ENCODE results near the gene SRRM4. TPM values are rescaled to one million over a fixed set of nuclear protein-coding genes. Genes with fewer than 3 reads are reported as not detected.

The SRRM4 gene
- total and polyA plus RNA-seq, 10 of the 15 experiments (the other 5 are each of a cell fraction or from before 2014, with no cell fraction given): under 0.01 to 0.01 TPM; not detected in 8

- Histone ChIP-seq H3K4me2 (ENCODE audit: control insufficient read depth, insufficient read depth) (no peak overlapping the region), H3K9me3 (replicated peaks; ENCODE audit: control insufficient read depth, insufficient read depth, low read length) (no peaks in the 10 kb centered on the region), H3K27me3 (replicated peaks in 1 of 2; ENCODE audit: control insufficient read depth in 2 of 2, insufficient read depth in 2 of 2, low read length in 1 of 2) (no peaks in the 10 kb centered on the region), H3K9ac (ENCODE audit: control insufficient read depth, insufficient read depth, low read length) (no peak overlapping the region), H3K4me3 (no peak overlapping the region), H2AFZ (ENCODE audit: control insufficient read depth, low read depth, low read length) (no peak overlapping the region), H4K20me1 (ENCODE audit: control insufficient read depth, insufficient read depth) (no peaks in the 10 kb centered on the region), H3K79me2 (ENCODE audit: control insufficient read depth, insufficient read depth, low read length) (no peaks in the 10 kb centered on the region), H3K36me3 (ENCODE audit: control insufficient read depth in 2 of 2, insufficient read depth in 2 of 2, low read length in 1 of 2) (no peaks in the 10 kb centered on the region), H3K27ac (ENCODE audit: control insufficient read depth, insufficient read depth) (no peak overlapping the region), H3K4me1 (ENCODE audit: control insufficient read depth, insufficient read depth, low read length) (no peaks in the 10 kb centered on the region)
- no peak for FAIRE-seq
- intact Hi-C loops (cut with micrococcal nuclease; ENCODE audit: unreplicated experiment) (no loop called here), in situ Hi-C loops (cut with MboI) (no loop called here)
- DNase-seq (ENCODE audit: low read depth, low spot score): no peak
- RAD21 ChIA-PET (ENCODE audit: unreplicated experiment): no interaction called here
- BruUV-seq (replicated peaks): no TSS peak
- no peak for TF ChIP-seq RBBP5 (conservative IDR thresholded peaks at IDR 0.05)
- no peak for TF ChIP-seq KAT2A (conservative IDR thresholded peaks at IDR 0.05; ENCODE audit: control insufficient read depth, low read depth, low read length)
- no peak for TF ChIP-seq BRCA1 (IDR thresholded peaks at IDR 0.05; ENCODE audit: low read depth, low read length)
- no peak for TF ChIP-seq NFYB (IDR thresholded peaks at IDR 0.05; ENCODE audit: insufficient read depth, low read depth, low read length)
- TF ChIP-seq POU2F2 (IDR thresholded peaks at IDR 0.05; ENCODE audit: borderline replicate concordance, low read depth, low read length): no peak
- TF ChIP-seq SREBF2 (IDR thresholded peaks at IDR 0.05; ENCODE audit: low read length): no peak
- no peak for TF ChIP-seq MXI1 (IDR thresholded peaks at IDR 0.05; ENCODE audit: low read depth, low read length)
- no peak for TF ChIP-seq CHD1 (IDR thresholded peaks at IDR 0.05; ENCODE audit: low read depth, low read length)
- TF ChIP-seq HDAC6 (IDR thresholded peaks at IDR 0.05; ENCODE audit: unreplicated experiment): no peak
- no peak for TF ChIP-seq RELA (IDR thresholded peaks at IDR 0.05; ENCODE audit: borderline replicate concordance, partially characterized antibody)
- no peak for TF ChIP-seq YY1 (IDR thresholded peaks at IDR 0.05; ENCODE audit: low read depth, low read length)
- no peak for TF ChIP-seq PBX3 (IDR thresholded peaks at IDR 0.05; ENCODE audit: insufficient replicate concordance, low read depth, low read length)
- no peak for ATAC-seq
- CTCF ChIA-PET: no interaction called here
- POLR2A ChIA-PET: no interaction called here
- SMC1A ChIA-PET (ENCODE audit: uncharacterized antibody, unreplicated experiment): no interaction called here
- WGBS (ENCODE audit: insufficient coverage, insufficient replicate concordance, low lambda C conversion rate, missing lambda C conversion rate): 54% methylated on average over 2 of the region's 2 CpGs
Observed at GRCh38 chr12:118972982-118973381, 8.4 kb upstream of the SRRM4 start.
